Esophagus muscularis mucosa (tissue), 4 donors: ENCODE data around the gene ARRDC2.

Experiments
- EP300 ChIP-seq: sonication (generic); formaldehyde crosslinking; IDR thresholded peaks from one replicate; pipeline ENCODE4 v1.6.1; 2017; ENCODE audit warnings: antibody characterized with exemption
- POLR2A ChIP-seq: fragments of 450-650 bp; IDR thresholded peaks from one replicate; pipeline ENCODE4 v1.6.1; 2017; ENCODE audit warnings: antibody characterized with exemption, moderate library complexity, mild to moderate bottlenecking, low read depth
- POLR2AphosphoS5 ChIP-seq, 2 donors: sonication (generic); formaldehyde crosslinking; IDR thresholded peaks; one replicate each; pipeline ENCODE4 v1.6.1; 2017; ENCODE audit warnings: antibody characterized with exemption in 2 of 2
- TF ChIP-seq, protein P1 (sequence below), 3 experiments: fragments of 200-600 bp in 2 of 3; fragments of 450-650 bp in 1 of 3; sonication (generic) in 2 of 3; IDR thresholded peaks; one replicate each; pipeline ENCODE4 v1.5.1; 2017 to 2019; ENCODE audit warnings: antibody characterized with exemption in 3 of 3, mild to moderate bottlenecking in 2 of 3, moderate library complexity in 1 of 3

DNA sequence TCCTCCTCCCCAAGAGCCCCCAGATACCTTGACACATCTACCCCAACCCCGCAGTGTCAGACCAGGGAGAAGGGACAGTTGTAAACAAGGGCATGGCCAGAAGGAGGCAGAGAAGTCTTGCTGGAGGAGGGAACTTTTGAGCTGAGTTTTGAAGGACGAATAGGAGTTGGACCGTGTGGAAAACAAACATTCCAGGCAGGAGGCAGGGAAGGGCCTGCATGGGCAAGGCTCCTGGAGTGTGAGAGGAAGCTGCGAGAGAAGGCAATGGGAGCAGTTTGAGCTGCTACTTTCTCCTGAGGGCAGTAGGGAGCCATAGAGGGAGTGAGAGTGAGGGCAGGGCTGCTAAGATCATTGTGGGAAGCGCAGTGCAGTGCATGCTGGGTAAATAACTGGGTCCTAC lies 55.5 kb downstream of the ARRDC2 start:
- TF ChIP-seq, protein P1, sequence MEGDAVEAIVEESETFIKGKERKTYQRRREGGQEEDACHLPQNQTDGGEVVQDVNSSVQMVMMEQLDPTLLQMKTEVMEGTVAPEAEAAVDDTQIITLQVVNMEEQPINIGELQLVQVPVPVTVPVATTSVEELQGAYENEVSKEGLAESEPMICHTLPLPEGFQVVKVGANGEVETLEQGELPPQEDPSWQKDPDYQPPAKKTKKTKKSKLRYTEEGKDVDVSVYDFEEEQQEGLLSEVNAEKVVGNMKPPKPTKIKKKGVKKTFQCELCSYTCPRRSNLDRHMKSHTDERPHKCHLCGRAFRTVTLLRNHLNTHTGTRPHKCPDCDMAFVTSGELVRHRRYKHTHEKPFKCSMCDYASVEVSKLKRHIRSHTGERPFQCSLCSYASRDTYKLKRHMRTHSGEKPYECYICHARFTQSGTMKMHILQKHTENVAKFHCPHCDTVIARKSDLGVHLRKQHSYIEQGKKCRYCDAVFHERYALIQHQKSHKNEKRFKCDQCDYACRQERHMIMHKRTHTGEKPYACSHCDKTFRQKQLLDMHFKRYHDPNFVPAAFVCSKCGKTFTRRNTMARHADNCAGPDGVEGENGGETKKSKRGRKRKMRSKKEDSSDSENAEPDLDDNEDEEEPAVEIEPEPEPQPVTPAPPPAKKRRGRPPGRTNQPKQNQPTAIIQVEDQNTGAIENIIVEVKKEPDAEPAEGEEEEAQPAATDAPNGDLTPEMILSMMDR (IDR thresholded peaks at IDR 0.05), result no peak
- TF ChIP-seq POLR2AphosphoS5 (IDR thresholded peaks at IDR 0.05), result no peak
- TF ChIP-seq EP300, result no peak
- TF ChIP-seq POLR2A, result no peak
